Motor neuron (in vitro differentiated cells): ENCODE measurements around the gene CDKN1C. TPM values are rescaled to one million over a fixed set of nuclear protein-coding genes. Genes with fewer than 3 reads are reported as not detected.

Experiments used
- total RNA-seq, 8 experiments: library from RNA; unstranded; fragments of 300-600 nt; gene quantifications; 2 replicates each; pipeline versions ENCODE4 v1.2.3 to v1.2.4, GENCODE V29; 2022

CDKN1C gene
- total RNA-seq, 8 experiments from 2014 or later, result 5.0 to 80.1 (median 37.8) TPM

Other genes starting within 250 kb of the CDKN1C start
- 1 to 10 TPM; 1.2 to 6.3 (median 3.8) TPM for gene KCNQ1OT1, start 185.8 kb downstream of the CDKN1C start, total RNA-seq
- 10 to 100 TPM in 1 of 8 experiments, 1 to 10 TPM in 5, under 1 TPM in 2; 0.37 to 40.8 (median 2.2) TPM for gene PHLDA2, start 43.6 kb upstream of the CDKN1C start, total RNA-seq
- 100 to 1,000 TPM in 6 of 8 experiments, 10 to 100 TPM in 2; 92.6 to 166 (median 122) TPM for gene NAP1L4, start 106.6 kb upstream of the CDKN1C start, total RNA-seq
- 100 to 1,000 TPM in 1 of 8 experiments, 10 to 100 TPM in 7; 37.9 to 119 (median 65.5) TPM for gene CARS1, start 171.6 kb upstream of the CDKN1C start, total RNA-seq